TTC549 (cell line): Measurements from ENCODE around the gene EYA2.

Source experiments
- FAIRE-seq: peaks from 2 replicates; lab custom pipeline; 2012; peaks lifted over from hg19 to GRCh38; lab: Jason Lieb, UNC

Gene EYA2

DNA sequence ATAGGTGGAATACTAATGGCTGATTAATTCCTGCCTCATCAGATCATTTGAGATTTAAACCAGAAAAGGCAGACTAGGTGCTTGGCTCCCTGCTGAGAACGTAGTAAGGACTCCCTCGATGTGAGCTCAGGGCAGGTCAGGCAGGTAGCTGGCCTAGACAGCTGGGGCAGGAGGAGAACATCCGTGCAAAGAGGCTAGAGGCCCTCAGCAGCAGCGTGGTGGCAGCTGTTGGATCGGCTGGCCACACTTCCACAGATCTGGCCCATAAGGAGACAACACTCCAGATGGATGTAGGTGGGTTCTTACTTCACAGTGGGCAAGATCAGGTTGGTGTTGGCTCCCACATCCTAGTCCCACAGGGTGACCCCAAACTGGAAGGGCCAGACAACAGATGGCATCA, 38.5 kb downstream of the EYA2 start:
- FAIRE-seq, result no peak

DNA sequence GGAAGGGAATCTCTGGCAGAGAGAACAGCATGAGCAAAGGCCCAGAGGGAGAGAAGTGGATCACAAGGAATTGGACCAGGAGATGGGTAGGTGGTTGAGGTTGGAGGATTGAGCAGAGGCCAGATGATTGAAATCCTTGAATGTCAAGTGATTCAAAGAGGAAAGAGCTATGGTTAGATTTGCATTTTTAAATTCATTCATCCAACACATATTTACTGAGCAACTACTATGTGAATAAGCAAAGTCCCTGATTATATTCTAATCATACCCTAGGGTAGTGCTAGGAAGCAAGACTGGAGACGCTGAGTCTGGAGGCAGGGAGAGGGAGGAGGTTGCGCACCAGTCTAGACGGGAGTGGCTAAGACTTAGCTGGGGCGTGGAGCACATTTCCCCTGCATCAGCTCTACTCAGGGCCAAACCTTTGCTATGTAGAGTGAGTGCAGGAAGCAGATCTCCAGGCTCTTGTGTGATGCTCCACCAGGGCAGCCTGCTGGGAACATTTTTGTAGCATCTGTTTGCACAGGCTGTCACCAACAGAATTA, 40.2 kb downstream of the EYA2 start:
- no peak for FAIRE-seq

DNA sequence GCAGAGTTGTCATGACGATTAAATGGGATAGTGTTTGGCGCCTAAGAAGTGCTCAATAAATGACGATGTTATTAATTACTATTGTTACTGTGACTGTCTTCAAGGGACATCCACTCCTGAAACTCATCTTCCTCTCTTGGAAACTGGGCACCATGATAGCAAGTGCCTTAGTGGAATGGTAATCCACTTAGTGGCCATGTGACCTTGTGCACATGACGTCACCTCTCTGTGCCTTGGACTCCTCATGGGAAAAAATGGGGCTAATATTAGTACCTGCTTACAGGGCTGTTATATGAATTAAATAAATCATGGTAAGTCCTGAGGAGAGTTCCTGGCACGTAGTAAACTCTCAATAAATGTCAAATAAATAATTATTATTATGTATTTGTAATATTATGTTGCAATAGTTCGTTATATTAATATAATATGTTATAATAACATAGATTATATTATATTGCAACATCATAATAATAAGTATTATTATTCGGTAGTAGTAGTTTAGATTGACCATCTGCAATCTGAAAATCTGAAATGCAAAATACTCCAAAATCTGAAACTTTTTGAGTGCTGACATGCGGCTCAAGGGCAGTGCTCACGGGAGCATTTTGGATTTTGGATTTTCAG, 40.9 kb downstream of the EYA2 start:
- FAIRE-seq, result no peak

DNA sequence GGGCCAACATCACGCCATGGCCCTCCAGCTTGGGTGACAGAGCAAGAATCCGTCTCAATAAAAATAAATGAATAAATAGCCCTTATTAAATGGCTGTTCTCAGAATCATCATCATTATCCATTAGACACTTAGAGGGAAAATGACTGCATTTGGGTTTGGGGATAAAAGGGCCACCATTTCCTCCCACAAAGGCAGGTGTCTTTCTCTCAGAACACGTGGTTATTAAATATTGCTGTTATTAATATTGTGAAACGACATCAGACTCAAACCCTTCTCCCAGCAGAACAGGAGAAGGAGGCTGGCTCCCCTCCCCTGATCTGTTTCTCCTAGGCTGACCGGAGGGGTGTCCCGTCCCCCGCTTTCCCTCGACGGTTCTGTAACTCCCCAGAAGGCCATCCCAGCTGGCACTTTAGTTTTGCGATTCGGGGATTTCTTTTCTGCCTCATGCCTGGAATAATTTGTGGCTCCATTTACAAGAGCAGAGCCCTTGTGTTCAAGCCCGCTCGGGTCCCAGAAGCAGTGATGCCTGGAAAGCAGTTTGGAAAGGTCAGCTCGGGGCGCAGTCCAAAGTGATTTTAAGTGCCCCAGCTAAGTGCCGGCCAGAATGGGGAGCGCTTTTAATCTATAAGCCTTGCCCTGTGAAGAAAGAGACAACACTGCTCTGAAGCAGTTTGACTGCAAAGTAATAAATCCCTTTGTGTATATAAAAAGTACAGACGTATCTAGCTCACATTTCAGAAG, 41.9 kb downstream of the EYA2 start:
- FAIRE-seq, result no peak

DNA sequence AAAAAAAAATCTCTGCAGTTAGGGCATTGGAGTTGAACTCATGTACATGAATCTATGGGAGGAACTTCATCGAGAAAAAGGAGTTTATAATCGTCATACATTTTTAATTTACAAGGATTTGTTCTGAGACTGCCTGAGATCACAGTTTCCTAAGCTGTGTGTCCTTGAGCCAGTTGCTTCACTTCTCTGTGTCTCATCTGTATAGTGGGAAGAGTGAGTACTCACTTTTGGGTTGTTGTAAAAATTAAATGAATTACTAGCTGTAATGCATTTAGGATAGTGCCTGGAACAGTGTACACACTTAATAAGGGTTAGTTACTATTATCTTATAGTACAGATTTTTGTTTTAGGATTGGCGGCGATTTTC, 42.5 kb downstream of the EYA2 start:
- no peak for FAIRE-seq

DNA sequence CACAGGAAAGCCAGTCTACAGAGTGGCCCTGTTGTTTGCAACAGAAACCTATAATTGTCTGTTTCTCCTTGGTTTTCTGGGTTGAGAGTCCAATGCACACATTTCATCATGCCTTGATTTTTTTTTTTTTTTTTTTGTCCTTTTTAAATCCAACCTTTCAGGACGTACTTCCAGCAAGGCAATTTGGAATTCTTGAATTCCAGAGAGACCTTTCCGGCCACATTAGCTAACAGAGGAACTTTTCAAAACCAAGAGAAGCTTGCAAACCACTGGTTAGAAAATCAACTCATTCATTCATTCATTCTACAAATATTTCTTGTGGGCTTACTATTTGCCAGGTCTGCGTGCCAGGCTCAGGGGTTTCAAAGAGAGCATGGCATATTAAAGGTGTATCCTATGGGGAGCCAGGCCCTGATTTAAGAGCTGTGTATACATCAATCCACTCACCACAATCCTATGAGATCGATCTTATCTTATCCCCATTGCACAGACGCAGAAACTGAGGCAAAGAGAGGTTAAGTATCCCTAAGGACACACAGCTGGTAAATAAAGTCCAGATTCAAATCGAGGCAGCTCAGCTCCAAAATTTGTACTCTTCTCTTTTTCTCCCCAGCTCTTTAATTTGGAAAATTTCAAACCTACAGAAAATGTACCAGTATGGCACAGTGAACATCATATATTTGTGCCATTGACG, 43.0 kb downstream of the EYA2 start:
- no peak for FAIRE-seq

DNA sequence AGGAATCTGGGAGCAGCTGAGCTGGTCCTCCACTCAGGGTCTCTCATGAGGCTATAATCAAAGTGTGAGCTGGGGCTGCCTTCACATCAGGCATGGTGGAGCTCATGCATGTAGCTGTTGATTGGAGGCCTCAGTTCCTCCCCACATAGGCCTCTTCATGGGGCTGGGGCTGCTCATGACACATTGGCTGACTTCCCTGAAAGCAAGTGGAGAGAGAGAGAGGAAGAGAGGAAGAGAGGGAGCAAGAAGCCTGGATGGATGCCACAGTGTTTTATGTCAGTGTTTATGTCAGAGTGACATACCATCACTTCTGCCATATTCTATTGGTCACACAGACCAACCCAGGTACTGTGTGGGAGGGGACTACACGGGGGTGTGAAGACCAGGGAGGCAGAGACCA, 43.8 kb downstream of the EYA2 start:
- FAIRE-seq, result no peak

DNA sequence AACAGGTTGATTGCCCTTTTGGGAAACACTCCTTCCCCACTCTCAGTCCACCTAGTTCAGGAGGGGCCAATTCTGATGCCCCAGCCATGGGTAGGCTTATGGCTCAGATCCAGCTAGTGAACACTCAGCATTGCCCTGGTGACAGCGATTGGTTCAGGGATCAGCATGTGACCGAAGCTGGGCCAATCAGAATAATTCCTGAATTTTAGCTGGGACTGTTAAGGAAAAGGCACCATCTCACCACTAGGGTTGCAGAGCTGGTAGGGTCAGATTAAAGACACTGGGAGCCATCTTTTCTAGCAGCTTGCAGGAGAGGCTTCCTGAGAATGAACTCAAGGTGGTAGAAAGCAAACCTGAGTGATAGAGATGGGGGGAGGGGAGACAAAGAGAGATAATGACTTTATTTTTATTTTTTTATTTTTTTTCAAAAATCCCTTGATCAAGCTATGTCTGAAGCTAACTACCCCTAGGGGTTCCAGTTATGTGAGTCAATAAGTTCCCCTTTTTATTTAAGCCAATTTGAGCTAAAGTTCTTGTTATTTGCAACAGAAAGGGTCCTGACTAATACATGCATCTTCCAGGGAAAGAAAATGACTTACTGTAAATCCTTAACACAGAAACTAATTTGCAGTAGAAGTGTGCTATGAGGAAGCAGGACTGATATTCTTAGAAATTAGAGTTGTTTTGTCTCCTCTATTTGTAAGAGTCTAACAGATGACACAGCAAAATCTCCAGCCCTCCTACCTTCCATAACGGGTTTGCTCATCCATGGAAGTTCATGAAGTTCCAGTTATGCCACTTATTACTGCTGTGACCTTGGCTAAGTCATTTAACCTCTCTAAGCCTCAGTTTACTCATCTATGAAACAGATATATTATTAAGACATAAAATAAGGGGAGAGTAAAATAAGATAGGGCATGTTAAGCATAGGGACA, 44.7 kb downstream of the EYA2 start:
- FAIRE-seq, result no peak

DNA sequence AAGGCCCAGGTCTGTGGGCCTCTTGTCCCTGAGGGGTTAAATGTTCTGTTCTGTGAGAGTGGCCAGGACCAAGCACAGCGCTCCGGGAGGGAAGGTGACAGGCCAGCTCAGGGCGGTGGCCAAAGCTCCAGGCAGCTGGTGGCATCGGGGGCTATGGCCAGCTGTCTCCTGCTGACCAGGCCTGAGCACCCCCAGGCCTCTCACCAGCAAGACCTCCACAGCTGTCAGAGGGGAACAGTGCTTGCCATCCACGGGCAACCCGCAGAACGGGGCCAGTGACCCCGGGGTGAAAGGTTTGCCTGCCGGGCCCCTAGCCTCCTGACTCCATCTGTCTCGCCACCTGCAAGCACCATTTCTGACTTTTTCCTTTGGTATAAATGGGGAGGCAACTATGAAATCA, 46.0 kb downstream of the EYA2 start:
- FAIRE-seq, result no peak

GRCh38 chr20:46941404-46941803, 46.8 kb downstream of the EYA2 start:
- FAIRE-seq, result no peak

DNA sequence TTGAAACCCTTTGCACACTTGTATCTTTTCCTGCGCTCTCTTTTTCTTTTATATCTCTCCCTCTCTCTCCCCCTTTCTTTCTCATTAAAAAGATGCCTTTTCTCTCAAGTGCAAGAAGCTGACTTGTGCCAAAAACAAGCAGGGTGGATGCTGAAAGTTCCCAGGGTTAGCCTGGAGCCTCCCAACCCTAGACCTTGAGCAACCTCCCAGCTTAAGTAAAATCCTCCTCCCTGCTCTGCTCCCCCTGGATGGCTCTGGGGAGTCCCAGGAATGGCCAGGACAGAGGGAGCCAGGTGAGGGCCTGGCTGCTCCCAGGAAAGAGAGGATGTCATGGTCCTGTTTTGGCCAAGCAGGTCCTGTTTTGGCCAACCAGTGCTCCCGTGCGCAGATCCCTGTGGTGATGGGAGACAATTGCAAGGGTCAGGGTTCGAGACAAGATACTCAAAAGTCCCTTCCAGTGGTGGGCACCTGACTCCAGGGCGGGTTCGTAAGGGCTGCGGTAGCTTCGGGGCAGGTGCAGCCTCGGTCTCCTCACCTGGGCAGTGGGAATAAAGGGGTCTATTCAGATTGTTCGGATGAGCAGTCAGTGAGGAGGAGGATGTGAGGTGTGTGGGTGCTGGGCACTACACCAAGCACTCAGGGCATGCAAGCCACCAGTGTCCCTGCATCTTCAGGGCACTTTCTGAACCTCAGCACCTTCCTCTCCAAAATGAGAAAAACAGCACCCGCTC, 49.4 kb downstream of the EYA2 start:
- no peak for FAIRE-seq

- FAIRE-seq, result no peak
These were observed 50.8 kb downstream of the EYA2 start for GRCh38 chr20:46945465-46945864.

GRCh38 chr20:46946181-46946624, 51.6 kb downstream of the EYA2 start:
- FAIRE-seq, result no peak

- FAIRE-seq, result no peak
These were observed 52.2 kb downstream of the EYA2 start for GRCh38 chr20:46946796-46947195.

DNA sequence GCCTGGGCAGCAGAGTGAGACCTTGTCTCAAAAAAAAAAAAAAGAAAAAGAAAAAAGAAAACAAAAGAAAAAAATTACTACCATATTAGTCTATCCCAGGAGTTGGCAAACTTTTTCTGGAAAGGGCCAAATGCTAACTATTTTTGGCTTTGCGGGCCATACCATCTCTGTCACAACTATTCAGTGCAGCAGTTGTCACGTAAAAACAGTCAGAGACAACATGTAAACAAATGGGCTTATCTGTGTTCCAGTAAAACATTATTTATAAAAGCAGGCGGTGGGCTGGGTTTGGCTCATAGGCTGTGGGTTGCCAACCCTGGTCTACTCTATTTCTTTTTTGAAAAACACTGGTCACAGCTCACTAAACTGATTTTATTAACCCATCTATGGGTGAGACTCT, 53.4 kb downstream of the EYA2 start:
- FAIRE-seq, result no peak

- FAIRE-seq, result no peak
These were observed 56.8 kb downstream of the EYA2 start for GRCh38 chr20:46951405-46951804.

DNA sequence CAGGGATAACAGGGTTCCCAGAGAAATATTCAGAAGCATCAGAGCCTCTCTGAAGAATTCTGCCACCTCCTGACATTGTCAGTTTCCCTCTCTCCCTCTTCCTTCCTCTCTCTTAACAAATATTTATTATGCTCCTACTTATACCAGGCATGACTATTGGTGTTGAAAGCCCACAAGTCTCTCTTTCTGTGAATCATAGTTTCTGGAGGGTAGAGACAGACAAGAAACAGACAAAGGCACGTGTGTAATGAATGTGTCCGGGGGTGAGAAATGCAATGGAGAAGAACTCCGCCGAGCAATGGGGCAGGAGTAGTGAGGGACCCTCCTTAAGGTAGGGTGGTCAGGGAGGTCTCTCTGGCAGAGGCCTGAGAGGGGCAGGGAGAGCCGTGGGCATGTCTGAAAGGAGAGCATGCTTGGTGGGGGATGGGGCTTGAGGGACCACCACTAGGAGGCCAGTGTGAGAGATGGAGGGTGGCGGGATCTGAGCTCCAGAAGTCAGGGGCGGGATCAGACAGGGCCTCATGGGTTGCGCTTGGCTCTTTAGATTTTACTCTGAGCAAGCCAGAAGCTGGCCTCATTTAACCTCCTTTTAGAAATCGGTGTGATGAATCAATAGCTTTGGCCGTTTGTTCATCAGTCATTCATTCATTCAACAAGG, 57.3 kb downstream of the EYA2 start:
- no peak for FAIRE-seq

- FAIRE-seq, result no peak
These were observed 59.0 kb downstream of the EYA2 start for GRCh38 chr20:46953596-46953995.

GRCh38 chr20:46954490-46955038, 59.9 kb downstream of the EYA2 start:
- FAIRE-seq, result no peak
